GM12865 (cell line): Measurements from ENCODE around the gene GGT5.
A peak's percentile ranks its signal among the peaks of the same experiment; 100 is the strongest.
"Not testable (repeated sequence)": the region's sequence is repeated elsewhere in the genome, so short reads cannot be mapped to it uniquely, and the experiment has no call there.

Experiments used
- DNase-seq: peaks from one replicate; pipeline ENCODE4 v3.0.0; 2010; ENCODE audit warnings: low read depth
- H3K4me3 ChIP-seq: 2 replicates; pipeline ENCODE4 v1.5.1; 2011; ENCODE audit warnings: mild to moderate bottlenecking, low read depth, low read length, control low read depth
- CTCF ChIP-seq: IDR thresholded peaks from 2 replicates; pipeline ENCODE4 v1.5.1; 2011; ENCODE audit warnings: low read length, control low read depth, low read depth, inconsistent platforms; ENCODE audit not compliant: insufficient read depth; ENCODE audit errors: missing control alignments

The GGT5 gene

GRCh38 chr22:24284747-24285203, 39.9 kb upstream of the GGT5 start:
- no peak overlapping the region for H3K4me3 ChIP-seq
- no peak for DNase-seq
- TF ChIP-seq CTCF: no peak

GRCh38 chr22:24282401-24282800, 37.5 kb upstream of the GGT5 start:
- TF ChIP-seq CTCF: no peak
- H3K4me3 ChIP-seq: no peak overlapping the region
- DNase-seq: no peak

- DNase-seq, H3K4me3 ChIP-seq: not testable (repeated sequence)
Observed at GRCh38 chr22:24280363-24280762, 35.5 kb upstream of the GGT5 start.

GRCh38 chr22:24274696-24275405, 30.0 kb upstream of the GGT5 start:
- not testable (repeated sequence) for H3K4me3 ChIP-seq
- peak; percentile 18 for DNase-seq

- H3K4me3 ChIP-seq: peak overlapping the region; percentile 20; the same call in 1 of the 2 replicates
- peak; percentile 49 for DNase-seq
Observed at GRCh38 chr22:24273906-24274305, 29.0 kb upstream of the GGT5 start.

GRCh38 chr22:24273031-24273430, 28.1 kb upstream of the GGT5 start:
- peak overlapping the region; percentile 99 for H3K4me3 ChIP-seq
- DNase-seq: peak; percentile 5

GRCh38 chr22:24271386-24271854, 26.5 kb upstream of the GGT5 start:
- TF ChIP-seq CTCF: no peak
- peak overlapping the region; percentile 99 for H3K4me3 ChIP-seq
- no peak for DNase-seq

GRCh38 chr22:24270556-24271385, 25.9 kb upstream of the GGT5 start, which contains the start of gene SPECC1L:
Gene SPECC1L, plus strand, starts transcription at chr22:24270831. Its CDS starts 31,401 bp downstream, at chr22:24302232.
- H3K4me3 ChIP-seq: peak within 1 kb of the TSS; percentile 99
- peak; percentile 96 for DNase-seq
- peak; percentile 14 for TF ChIP-seq CTCF

- H3K4me3 ChIP-seq, DNase-seq: not testable (repeated sequence)
Observed at GRCh38 chr22:24266495-24266894, 21.6 kb upstream of the GGT5 start.
